GM21526 (cell line): ENCODE data around the gene OR56A4.
"Not testable (repeated sequence)": the region's sequence is repeated elsewhere in the genome, so short reads cannot be mapped to it uniquely, and the experiment has no call there.

Source experiments
- ATAC-seq: cut with Tn5 transposase; IDR thresholded peaks from one replicate; pipeline ENCODE4 v1.9.1; 2021; ENCODE audit warnings: moderate library complexity; ENCODE audit not compliant: unreplicated experiment, low FRiP score

OR56A4 gene

DNA sequence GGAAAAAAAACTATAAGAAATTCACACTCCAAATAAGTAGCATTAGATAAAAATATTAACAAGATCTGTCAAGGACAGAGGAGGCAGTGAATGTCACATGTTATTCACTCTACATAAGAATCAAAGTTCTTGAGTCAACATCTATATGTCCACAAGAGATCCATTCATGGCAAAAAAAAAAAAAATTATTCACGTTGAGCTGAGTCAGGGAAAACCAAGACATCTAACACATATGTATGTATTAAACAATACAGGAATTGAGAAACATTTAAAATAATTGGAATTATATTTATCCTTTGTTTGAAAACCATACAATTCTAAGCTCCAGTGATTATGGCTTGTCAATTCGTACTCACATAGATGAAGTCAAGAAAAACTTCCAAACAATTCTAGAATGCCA, 39.8 kb downstream of the OR56A4 start:
- ATAC-seq: no peak

DNA sequence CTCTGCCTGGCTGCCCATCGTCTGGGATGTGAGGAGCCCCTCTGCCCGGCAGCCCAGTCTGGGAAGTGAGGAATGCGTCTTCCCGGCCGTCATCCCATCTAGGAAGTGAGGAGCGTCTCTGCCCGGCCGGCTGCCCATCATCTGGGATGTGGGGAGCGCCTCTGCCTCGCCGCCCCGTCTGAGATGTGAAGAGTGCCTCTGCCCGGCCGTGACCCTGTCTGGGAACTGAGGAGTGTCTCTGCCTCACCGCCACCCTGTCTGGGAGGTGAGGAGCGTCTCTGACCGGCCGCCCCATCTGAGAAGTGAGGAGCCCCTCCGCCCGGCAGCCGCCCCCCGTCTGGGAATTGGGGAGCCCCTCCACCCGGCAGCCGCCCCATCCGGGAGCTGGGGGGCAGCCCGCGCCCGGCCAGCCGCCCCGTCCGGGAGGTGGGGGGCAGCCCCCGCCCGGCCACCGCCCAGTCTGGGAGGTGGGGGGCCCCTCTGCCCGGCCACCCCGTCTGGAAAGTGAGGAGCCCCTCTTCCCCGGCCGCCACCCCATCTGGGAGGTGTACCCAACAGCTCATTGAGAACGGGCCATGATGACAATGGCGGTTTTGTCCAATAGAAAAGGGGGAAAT, 45.9 kb downstream of the OR56A4 start:
- ATAC-seq: not testable (repeated sequence)

DNA sequence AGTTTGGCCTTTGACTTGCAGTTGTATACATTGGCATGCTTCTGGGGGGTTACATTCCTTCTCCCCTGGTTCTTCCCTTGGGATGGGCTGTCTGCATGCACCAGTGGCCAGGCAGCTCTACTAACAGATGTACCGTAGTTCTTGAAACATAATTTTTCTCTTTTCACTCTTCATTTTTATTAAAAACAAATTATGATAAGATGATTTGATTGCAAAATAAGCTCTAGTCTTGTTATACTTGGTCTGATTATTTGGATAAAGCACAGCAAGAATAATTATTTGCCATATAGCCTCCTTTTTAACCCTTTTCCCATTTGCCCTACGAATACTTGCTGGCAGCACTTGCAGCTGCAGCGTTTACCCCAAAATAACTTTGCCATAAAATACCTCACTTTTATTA, 51.2 kb downstream of the OR56A4 start:
- no peak for ATAC-seq
